DND-41 (cell line): ENCODE data around the gene CFAP20.
A peak's percentile ranks its signal among the peaks of the same experiment; 100 is the strongest.

Experiments used
- ATAC-seq: fragments of 200-7000 bp; cut with Tn5 transposase; 3 replicates; pipeline ENCODE4 v1.9.1; 2021; ENCODE audit warnings: low read depth; ENCODE audit not compliant: insufficient read depth
- DNase-seq: peaks from one replicate; pipeline ENCODE4 v3.0.0-alpha.2; 2020
- H2AFZ ChIP-seq: 2 replicates; pipeline ENCODE4 v1.6.0; 2012; ENCODE audit warnings: low read depth, low read length
- H3K27ac ChIP-seq: 2 replicates; pipeline ENCODE4 v1.5.1; 2012; ENCODE audit warnings: low read length, inconsistent platforms
- H3K27me3 ChIP-seq: fragments of 200-600 bp; sonication (generic); 2 replicates; pipeline ENCODE4 v1.6.0; 2012; ENCODE audit warnings: low read length, mild to moderate bottlenecking, inconsistent platforms; ENCODE audit not compliant: insufficient read depth, poor library complexity
- H3K36me3 ChIP-seq: 2 replicates; pipeline ENCODE4 v1.5.1; 2012; ENCODE audit warnings: low read length, inconsistent platforms; ENCODE audit not compliant: insufficient read depth
- H3K4me1 ChIP-seq: 2 replicates; pipeline ENCODE4 v1.5.1; 2012; ENCODE audit warnings: mild to moderate bottlenecking, low read length; ENCODE audit not compliant: insufficient read depth
- H3K4me2 ChIP-seq: 2 replicates; pipeline ENCODE4 v1.6.0; 2012; ENCODE audit warnings: mild to moderate bottlenecking, moderate library complexity, low read length, inconsistent platforms; ENCODE audit not compliant: insufficient read depth
- H3K4me3 ChIP-seq, 2 experiments: fragments of 200-600 bp in 1 of 2; shearing (Covaris generic) in 1 of 2; 2 replicates each; pipeline ENCODE4 v1.5.1; 2012 to 2016; ENCODE audit warnings: inconsistent platforms in 2 of 2, low read length in 2 of 2, mild to moderate bottlenecking in 2 of 2, low read depth in 1 of 2, moderate library complexity in 1 of 2
- H3K79me2 ChIP-seq: 2 replicates; pipeline ENCODE4 v1.6.0; 2012; ENCODE audit warnings: low read length, inconsistent platforms; ENCODE audit not compliant: insufficient read depth
- H3K9ac ChIP-seq: 2 replicates; pipeline ENCODE4 v1.6.0; 2012; ENCODE audit warnings: low read depth, mild to moderate bottlenecking, inconsistent platforms, low read length, moderate library complexity
- H3K9me3 ChIP-seq: 2 replicates; pipeline ENCODE4 v1.5.1; 2012; ENCODE audit warnings: low read length, moderate library complexity, mild to moderate bottlenecking, inconsistent platforms; ENCODE audit not compliant: insufficient read depth, severe bottlenecking
- H4K20me1 ChIP-seq: 2 replicates; pipeline ENCODE4 v1.6.0; 2012; ENCODE audit warnings: low read length; ENCODE audit not compliant: insufficient read depth
- EZH2 ChIP-seq: IDR thresholded peaks from 3 replicates; pipeline ENCODE4 v1.6.1; 2012; ENCODE audit warnings: borderline replicate concordance, low read depth, mild to moderate bottlenecking, moderate library complexity, low read length, inconsistent platforms; ENCODE audit not compliant: severe bottlenecking
- TF ChIP-seq, protein P1 (sequence below): IDR thresholded peaks from 2 replicates; pipeline ENCODE4 v1.5.1; 2012; ENCODE audit warnings: borderline replicate concordance, low read length, moderate library complexity, mild to moderate bottlenecking; ENCODE audit not compliant: poor library complexity, severe bottlenecking; ENCODE audit errors: extremely low read depth

The CFAP20 gene

DNA sequence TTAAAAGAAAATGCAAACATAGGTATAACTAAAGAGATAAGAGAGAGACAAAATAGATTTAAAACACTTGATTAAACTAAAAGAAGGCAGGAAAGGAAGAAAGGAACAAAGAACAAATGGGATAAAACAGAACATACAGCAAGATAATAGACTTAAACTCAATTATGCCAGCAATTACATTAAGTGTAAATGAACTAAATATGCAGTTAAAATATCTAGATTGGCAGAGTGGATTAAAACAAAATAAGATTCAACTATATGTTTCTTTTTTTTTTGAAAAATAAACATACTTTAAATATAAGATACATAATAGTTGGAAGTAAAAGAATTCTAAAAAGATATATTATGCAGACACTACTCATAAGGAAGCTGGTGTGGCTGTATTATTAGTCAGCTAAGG, 9.7 kb upstream of the CFAP20 start:
- Histone ChIP-seq H3K9me3 (peaks cover 4% of the 10 kb centered on the region), H3K4me2 (no peak overlapping the region), H3K4me1 (no peaks in the 10 kb centered on the region), H3K4me3 (no peak overlapping the region), H4K20me1 (no peaks in the 10 kb centered on the region), H3K79me2 (no peaks in the 10 kb centered on the region), H2AFZ (no peak overlapping the region), H3K27ac (no peak overlapping the region), H3K9ac (no peak overlapping the region), H3K36me3 (no peaks in the 10 kb centered on the region), H3K27me3 (no peaks in the 10 kb centered on the region)
- TF ChIP-seq, protein P1, sequence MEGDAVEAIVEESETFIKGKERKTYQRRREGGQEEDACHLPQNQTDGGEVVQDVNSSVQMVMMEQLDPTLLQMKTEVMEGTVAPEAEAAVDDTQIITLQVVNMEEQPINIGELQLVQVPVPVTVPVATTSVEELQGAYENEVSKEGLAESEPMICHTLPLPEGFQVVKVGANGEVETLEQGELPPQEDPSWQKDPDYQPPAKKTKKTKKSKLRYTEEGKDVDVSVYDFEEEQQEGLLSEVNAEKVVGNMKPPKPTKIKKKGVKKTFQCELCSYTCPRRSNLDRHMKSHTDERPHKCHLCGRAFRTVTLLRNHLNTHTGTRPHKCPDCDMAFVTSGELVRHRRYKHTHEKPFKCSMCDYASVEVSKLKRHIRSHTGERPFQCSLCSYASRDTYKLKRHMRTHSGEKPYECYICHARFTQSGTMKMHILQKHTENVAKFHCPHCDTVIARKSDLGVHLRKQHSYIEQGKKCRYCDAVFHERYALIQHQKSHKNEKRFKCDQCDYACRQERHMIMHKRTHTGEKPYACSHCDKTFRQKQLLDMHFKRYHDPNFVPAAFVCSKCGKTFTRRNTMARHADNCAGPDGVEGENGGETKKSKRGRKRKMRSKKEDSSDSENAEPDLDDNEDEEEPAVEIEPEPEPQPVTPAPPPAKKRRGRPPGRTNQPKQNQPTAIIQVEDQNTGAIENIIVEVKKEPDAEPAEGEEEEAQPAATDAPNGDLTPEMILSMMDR: no peak
- TF ChIP-seq EZH2: no peak
- ATAC-seq (no peak), DNase-seq (no peak)

DNA sequence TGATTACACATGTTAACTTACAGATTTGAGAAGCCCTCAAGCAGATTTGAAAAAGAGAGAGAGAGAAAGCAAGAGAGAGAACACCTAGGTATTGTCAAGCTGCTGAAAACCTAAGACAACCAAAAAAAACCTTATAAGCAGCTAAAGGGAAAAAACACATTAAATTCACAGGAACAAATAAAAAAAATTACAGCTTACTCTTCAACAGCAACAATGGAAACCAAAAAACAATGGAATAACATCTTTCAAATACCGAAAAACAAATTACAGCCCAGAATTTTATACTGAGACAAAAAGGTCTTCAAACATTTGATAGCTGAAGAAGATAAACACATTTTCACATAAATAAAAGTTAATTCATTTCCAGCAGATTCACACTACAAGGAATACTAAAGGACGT, 8.4 kb upstream of the CFAP20 start:
- no peak overlapping the region for H3K4me2 ChIP-seq
- ATAC-seq: no peak
- no peaks in the 10 kb centered on the region for H3K4me1 ChIP-seq
- no peaks in the 10 kb centered on the region for H4K20me1 ChIP-seq
- H2AFZ ChIP-seq: no peak overlapping the region
- DNase-seq: no peak
- no peak overlapping the region for H3K27ac ChIP-seq
- no peaks in the 10 kb centered on the region for H3K27me3 ChIP-seq
- no peak overlapping the region for H3K4me3 ChIP-seq
- TF ChIP-seq EZH2: no peak
- TF ChIP-seq, protein P1: no peak
- H3K79me2 ChIP-seq: no peaks in the 10 kb centered on the region
- peaks cover 4% of the 10 kb centered on the region for H3K9me3 ChIP-seq
- no peaks in the 10 kb centered on the region for H3K36me3 ChIP-seq
- no peak overlapping the region for H3K9ac ChIP-seq

DNA sequence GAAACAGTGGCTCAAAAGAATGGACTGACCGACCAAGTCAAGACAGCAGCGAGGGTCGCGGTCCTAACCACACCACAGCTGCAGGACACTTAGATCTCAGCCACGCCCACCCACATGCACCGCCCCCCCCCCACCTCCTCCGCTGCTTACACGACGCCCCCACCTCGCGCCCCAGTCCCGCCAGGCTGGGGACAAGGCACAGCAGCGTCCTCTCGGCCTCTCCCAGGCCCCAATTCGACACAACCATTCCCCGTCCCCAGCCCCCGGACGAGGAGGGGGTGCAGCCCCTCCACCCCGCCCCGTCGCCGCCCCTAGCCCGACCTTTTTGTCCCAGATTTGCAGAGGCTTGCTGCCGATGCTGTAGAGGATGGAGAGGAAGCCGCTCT, 477 bp downstream of the CFAP20 start:
- H3K27ac ChIP-seq: peak overlapping the region; percentile 97
- peak overlapping the region; percentile 73 to 84 for H3K4me3 ChIP-seq
- peak overlapping the region; percentile 70 for H3K4me2 ChIP-seq
- peaks cover 46% of the 10 kb centered on the region for H4K20me1 ChIP-seq
- H3K79me2 ChIP-seq: peaks cover 63% of the 10 kb centered on the region
- DNase-seq: peak; percentile 45
- no peak for TF ChIP-seq EZH2
- ATAC-seq: peak; percentile 17
- H3K9me3 ChIP-seq: no peaks in the 10 kb centered on the region
- H3K4me1 ChIP-seq: peaks cover 53% of the 10 kb centered on the region
- peak overlapping the region; percentile 79 for H2AFZ ChIP-seq
- peaks cover 11% of the 10 kb centered on the region for H3K36me3 ChIP-seq
- H3K27me3 ChIP-seq: no peaks in the 10 kb centered on the region
- peak overlapping the region; percentile 93 for H3K9ac ChIP-seq

DNA sequence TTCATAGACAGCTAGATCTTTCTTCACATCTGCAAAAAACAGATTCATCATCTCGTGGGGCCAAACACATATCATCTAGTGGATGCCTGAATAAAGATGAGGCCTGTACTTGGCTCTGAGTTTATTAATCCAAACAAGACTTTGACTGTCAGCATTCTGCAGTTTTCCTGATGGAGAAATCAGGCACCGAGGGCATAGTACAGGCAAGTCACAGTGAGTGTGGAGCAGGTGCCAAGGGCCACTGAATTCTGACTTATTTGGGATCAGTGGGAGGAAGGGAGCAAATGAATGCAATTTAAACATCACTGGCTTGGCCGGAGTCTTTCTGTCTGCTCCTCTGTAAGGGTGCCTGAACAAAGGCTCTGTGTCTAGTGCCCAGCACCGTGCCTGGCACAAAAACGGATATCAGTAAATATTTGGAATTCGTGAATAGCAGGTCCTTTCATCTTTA, 975 bp downstream of the CFAP20 start:
- H3K27ac ChIP-seq: peak overlapping the region; percentile 97
- H3K4me1 ChIP-seq: peaks cover 54% of the 10 kb centered on the region
- peak overlapping the region; percentile 70 for H3K4me2 ChIP-seq
- H4K20me1 ChIP-seq: peaks cover 48% of the 10 kb centered on the region
- peak overlapping the region; percentile 73 to 84 for H3K4me3 ChIP-seq
- no peak for DNase-seq
- H3K27me3 ChIP-seq: no peaks in the 10 kb centered on the region
- H3K79me2 ChIP-seq: peaks cover 68% of the 10 kb centered on the region
- no peak for TF ChIP-seq EZH2
- TF ChIP-seq, protein P1: no peak
- peak overlapping the region; percentile 93 for H3K9ac ChIP-seq
- no peaks in the 10 kb centered on the region for H3K9me3 ChIP-seq
- peaks cover 11% of the 10 kb centered on the region for H3K36me3 ChIP-seq
- ATAC-seq: no peak
- no peak overlapping the region for H2AFZ ChIP-seq
